Measurements from ENCODE around the gene SRSF5.

DNA sequence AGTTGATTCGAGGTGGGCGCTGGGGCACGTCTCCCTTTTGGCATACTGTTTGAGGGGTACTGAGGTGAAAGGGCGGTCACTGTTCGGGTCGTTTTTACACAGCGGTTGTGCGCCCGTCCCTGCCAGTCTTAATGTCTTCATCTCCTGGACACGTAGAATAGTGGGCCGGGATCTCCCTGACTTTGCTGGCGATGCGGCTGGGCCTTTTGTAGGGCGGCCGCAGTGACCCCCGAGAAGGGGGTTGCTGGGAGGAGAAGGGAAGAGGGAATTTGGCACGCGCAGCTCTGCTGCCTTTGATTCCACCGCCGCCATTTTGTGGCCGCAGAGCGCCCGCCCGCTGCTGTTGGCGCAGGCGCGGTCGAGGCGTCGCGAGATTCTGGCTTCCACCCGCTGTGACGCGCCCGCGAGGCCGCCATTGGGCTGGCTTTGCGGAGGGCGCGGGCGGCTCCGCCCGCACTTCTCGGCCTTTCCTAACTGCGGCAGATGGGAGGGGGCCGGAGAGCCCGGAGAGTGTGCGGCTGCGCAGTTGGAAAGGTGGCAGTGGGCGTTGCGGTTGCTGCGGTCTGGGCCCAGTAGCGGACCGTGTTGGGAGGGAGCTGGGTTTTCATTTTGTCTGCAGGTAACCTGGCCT lies 542 bp downstream of the SRSF5 start:
- TF ChIP-seq POLR2A (IDR thresholded peaks at IDR 0.05) (peak in 1 of 2 donors; percentile 82), EP300 (IDR thresholded peaks at IDR 0.05) (no peak)
- TF ChIP-seq, protein P1, sequence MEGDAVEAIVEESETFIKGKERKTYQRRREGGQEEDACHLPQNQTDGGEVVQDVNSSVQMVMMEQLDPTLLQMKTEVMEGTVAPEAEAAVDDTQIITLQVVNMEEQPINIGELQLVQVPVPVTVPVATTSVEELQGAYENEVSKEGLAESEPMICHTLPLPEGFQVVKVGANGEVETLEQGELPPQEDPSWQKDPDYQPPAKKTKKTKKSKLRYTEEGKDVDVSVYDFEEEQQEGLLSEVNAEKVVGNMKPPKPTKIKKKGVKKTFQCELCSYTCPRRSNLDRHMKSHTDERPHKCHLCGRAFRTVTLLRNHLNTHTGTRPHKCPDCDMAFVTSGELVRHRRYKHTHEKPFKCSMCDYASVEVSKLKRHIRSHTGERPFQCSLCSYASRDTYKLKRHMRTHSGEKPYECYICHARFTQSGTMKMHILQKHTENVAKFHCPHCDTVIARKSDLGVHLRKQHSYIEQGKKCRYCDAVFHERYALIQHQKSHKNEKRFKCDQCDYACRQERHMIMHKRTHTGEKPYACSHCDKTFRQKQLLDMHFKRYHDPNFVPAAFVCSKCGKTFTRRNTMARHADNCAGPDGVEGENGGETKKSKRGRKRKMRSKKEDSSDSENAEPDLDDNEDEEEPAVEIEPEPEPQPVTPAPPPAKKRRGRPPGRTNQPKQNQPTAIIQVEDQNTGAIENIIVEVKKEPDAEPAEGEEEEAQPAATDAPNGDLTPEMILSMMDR (IDR thresholded peaks at IDR 0.05) = no peak
